Prostate gland (tissue), 2 donors: ENCODE measurements around the gene GOLGA1. TPM values are rescaled to one million over a fixed set of nuclear protein-coding genes. Genes with fewer than 3 reads are reported as not detected.

Experiments used
- DNase-seq: peaks from one replicate; pipeline ENCODE4 v3.0.0-alpha.2; 2019; ENCODE audit warnings: low spot score
- H3K27ac ChIP-seq, 2 donors: fragments of 200-600 bp; sonication (generic); 2 replicates each; pipeline ENCODE4 v1.5.1; 2017 to 2019
- H3K27me3 ChIP-seq: fragments of 200-600 bp; sonication (generic); replicated peaks from 2 replicates; pipeline ENCODE4 v1.5.1; 2019; ENCODE audit not compliant: insufficient read depth
- H3K36me3 ChIP-seq, 2 donors: fragments of 200-600 bp; sonication (generic); 1 replicate in 1 of 2; 2 replicates in 1 of 2; pipeline versions ENCODE4 v1.5.1 to v1.8.1; 2017 to 2019
- H3K4me1 ChIP-seq: fragments of 200-600 bp; sonication (generic); replicated peaks from 2 replicates; pipeline ENCODE4 v1.5.1; 2019
- H3K4me3 ChIP-seq, 2 donors: fragments of 200-600 bp; sonication (generic); 2 replicates each; pipeline ENCODE4 v1.5.1; 2017 to 2019
- H3K9me3 ChIP-seq: fragments of 200-600 bp; sonication (generic); 2 replicates; pipeline ENCODE4 v1.5.1; 2017
- POLR2A ChIP-seq: fragments of 450-650 bp; IDR thresholded peaks from one replicate; pipeline ENCODE4 v1.6.1; 2016; ENCODE audit warnings: antibody characterized with exemption, mild to moderate bottlenecking
- POLR2AphosphoS5 ChIP-seq: sonication (generic); formaldehyde crosslinking; IDR thresholded peaks from one replicate; pipeline ENCODE4 v1.6.1; 2017; ENCODE audit warnings: antibody characterized with exemption
- WGBS: methylation state at CpG from one replicate; pipeline ENCODE4 v1.1.5; 2018; 5-methylcytosine and 5-hydroxymethylcytosine counted together
- intact Hi-C: fragments of 100-400 bp; cut with DNase I; formaldehyde crosslinking; loops from one replicate; pipeline ENCODE4 v1.14.2; 2022
- total RNA-seq, 2 donors: library from RNA; depleted of rRNA; stranded (reverse); fragments of >200 nt; gene quantifications; one replicate each; pipeline ENCODE4 v1.1.0, GENCODE V29; 2016
- TF ChIP-seq, protein P1 (sequence below), 4 experiments: fragments of 200-600 bp in 2 of 4; fragments of 450-650 bp in 2 of 4; sonication (generic) in 2 of 4; IDR thresholded peaks; 1 replicate in 3 of 4; 2 replicates in 1 of 4; pipeline ENCODE4 v1.5.1; 2016 to 2019; ENCODE audit warnings: antibody characterized with exemption in 4 of 4, mild to moderate bottlenecking in 2 of 4, moderate library complexity in 2 of 4

GOLGA1 gene
- total RNA-seq, 2 donors from 2014 or later: 12.5 to 28.3 TPM

DNA sequence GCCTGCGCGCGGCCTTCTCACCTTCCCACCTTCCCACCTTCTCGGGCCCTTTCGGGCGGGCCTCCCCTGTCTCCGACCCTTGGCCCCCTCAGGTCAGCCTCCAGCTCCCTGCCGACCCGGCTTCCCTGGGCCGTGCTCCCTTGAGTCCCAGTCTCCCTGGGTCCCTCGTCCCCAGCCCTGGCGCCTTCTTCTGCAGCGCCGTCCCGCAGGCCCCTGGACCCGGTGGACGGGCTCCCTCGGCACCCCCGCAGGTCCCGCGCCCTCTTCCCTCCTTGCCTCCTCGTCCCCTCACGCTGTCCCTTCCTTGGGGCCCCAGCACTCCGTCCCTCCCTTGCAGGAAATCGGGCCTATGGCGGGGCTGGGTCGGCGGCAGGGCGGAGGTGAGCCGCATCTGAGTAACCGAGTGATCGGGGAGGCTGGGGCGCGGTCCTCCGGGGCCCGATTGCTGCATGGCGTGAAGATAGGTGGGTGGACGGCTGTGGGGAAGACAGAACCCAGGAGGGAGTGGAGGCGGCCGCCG is 71.4 kb downstream of the GOLGA1 start:
- TF ChIP-seq POLR2A (no peak), POLR2AphosphoS5 (no peak)
- TF ChIP-seq, protein P1, sequence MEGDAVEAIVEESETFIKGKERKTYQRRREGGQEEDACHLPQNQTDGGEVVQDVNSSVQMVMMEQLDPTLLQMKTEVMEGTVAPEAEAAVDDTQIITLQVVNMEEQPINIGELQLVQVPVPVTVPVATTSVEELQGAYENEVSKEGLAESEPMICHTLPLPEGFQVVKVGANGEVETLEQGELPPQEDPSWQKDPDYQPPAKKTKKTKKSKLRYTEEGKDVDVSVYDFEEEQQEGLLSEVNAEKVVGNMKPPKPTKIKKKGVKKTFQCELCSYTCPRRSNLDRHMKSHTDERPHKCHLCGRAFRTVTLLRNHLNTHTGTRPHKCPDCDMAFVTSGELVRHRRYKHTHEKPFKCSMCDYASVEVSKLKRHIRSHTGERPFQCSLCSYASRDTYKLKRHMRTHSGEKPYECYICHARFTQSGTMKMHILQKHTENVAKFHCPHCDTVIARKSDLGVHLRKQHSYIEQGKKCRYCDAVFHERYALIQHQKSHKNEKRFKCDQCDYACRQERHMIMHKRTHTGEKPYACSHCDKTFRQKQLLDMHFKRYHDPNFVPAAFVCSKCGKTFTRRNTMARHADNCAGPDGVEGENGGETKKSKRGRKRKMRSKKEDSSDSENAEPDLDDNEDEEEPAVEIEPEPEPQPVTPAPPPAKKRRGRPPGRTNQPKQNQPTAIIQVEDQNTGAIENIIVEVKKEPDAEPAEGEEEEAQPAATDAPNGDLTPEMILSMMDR (IDR thresholded peaks at IDR 0.05): no peak
- peak overlapping the region; percentile 96 to 98 for H3K4me3 ChIP-seq
- no peaks in the 10 kb centered on the region for H3K27me3 ChIP-seq
- intact Hi-C loops: loop anchor here (10.0 kb wide), 1 partner anchor 75 kb away; the partner anchor contains the start of gene GOLGA1
- WGBS: 1% methylated on average over 37 of the region's 41 CpGs
- no peaks in the 10 kb centered on the region for H3K36me3 ChIP-seq
- H3K4me1 ChIP-seq: peaks cover 11% of the 10 kb centered on the region
- no peak for DNase-seq
- no peaks in the 10 kb centered on the region for H3K9me3 ChIP-seq
- peak overlapping the region; percentile 87 for H3K27ac ChIP-seq

DNA sequence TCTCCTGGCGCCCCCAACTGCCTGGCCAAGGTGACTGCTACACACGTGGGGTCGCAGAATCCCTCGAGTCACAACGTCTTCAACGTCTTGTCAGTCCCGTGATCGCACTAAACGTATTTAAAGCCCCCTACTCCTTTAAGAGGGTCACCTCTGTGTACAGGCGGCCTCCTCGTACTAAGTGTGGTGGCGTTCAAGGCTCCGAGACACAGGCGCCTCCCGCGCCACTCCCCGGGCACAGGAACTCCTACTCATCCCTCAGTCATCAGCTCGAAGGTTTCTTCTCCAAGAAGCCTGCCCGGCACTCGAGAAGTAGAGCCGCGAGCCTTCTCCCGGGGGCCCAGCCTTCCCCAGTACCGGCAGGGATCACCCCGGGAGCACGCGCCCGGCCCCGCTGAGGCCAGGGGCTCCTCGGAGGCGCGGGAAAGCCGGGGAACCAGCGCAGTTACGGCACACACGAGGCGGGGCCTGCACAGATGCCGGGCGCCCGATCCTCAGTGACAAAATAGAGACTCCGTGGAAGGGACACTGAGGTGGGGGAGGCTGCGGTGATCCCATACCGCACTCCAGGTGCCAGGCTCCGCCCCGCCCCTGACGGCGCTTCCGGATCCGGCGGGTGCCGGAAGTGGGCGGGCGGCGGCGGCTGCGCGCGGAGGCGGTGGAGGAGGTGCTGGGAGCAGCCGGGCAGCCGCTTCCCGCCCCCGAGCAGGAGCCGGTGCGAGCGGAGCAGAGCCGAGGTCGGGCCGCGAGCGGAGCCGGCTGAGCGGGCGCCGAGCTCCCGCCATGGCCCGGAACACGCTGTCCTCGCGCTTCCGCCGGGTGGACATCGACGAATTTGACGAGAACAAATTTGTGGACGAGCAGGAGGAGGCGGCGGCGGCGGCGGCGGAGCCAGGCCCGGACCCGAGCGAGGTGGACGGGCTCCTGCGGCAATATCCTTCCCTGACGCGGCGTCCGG is 72.1 kb downstream of the GOLGA1 start:
- DNase-seq: peak; percentile 80
- intact Hi-C loops: loop anchor here (10.0 kb wide), 1 partner anchor 76 kb away; the partner anchor contains the start of gene GOLGA1
- H3K27me3 ChIP-seq: no peaks in the 10 kb centered on the region
- no peaks in the 10 kb centered on the region for H3K36me3 ChIP-seq
- no peaks in the 10 kb centered on the region for H3K9me3 ChIP-seq
- peaks cover 11% of the 10 kb centered on the region for H3K4me1 ChIP-seq
- TF ChIP-seq, protein P1 (IDR thresholded peaks at IDR 0.05): peak in 1 of 4 experiments; percentile 11
- TF ChIP-seq POLR2AphosphoS5 (peak; percentile 93), POLR2A (peak; percentile 92)
- H3K4me3 ChIP-seq: peak overlapping the region; percentile 96 to 98
- peak overlapping the region; percentile 87 for H3K27ac ChIP-seq
- under 1% methylated on average over 82 of the region's 101 CpGs for WGBS

DNA sequence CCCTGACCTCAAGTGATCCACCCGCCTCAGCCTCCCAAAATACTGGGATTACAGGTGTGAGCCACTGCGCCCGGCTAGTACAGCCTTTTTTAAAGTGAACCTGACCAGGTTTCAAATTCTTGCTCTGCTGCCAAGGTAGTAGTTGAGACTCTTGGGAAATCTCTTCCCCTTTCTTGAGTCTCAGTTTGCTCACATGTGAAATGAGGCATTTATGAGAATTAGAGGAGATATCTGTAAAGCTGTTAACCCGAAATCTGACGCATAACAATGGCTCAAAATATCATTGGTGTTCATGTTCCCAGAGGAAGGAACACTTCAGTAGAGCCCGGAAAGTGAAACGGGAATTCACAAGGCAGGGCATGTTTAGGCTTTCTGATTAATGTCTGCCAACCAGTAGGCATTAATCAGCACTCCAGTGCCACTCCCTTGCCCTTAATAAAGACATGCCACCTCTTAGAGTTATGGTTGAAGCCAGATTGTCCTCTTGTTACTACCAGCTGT is 77.5 kb downstream of the GOLGA1 start:
- WGBS: 35% methylated on average over 7 of the region's 7 CpGs
- no peaks in the 10 kb centered on the region for H3K27me3 ChIP-seq
- no peaks in the 10 kb centered on the region for H3K9me3 ChIP-seq
- peaks cover 9% of the 10 kb centered on the region for H3K4me1 ChIP-seq
- intact Hi-C loops: loop anchor here (5.0 to 10.0 kb wide), 2 partner anchors 81 to 279 kb away; partner anchors contain the start of genes GOLGA1 and SCAI
- DNase-seq: peak; percentile 49
- H3K36me3 ChIP-seq: peaks cover 0 to 9% of the 10 kb centered on the region in 2 donors
- no peak overlapping the region for H3K4me3 ChIP-seq
- H3K27ac ChIP-seq: peak overlapping the region; percentile 67 to 84
- TF ChIP-seq, protein P1 (IDR thresholded peaks at IDR 0.05): no peak
- peak; percentile 17 for TF ChIP-seq POLR2A
- TF ChIP-seq POLR2AphosphoS5: peak; percentile 72

DNA sequence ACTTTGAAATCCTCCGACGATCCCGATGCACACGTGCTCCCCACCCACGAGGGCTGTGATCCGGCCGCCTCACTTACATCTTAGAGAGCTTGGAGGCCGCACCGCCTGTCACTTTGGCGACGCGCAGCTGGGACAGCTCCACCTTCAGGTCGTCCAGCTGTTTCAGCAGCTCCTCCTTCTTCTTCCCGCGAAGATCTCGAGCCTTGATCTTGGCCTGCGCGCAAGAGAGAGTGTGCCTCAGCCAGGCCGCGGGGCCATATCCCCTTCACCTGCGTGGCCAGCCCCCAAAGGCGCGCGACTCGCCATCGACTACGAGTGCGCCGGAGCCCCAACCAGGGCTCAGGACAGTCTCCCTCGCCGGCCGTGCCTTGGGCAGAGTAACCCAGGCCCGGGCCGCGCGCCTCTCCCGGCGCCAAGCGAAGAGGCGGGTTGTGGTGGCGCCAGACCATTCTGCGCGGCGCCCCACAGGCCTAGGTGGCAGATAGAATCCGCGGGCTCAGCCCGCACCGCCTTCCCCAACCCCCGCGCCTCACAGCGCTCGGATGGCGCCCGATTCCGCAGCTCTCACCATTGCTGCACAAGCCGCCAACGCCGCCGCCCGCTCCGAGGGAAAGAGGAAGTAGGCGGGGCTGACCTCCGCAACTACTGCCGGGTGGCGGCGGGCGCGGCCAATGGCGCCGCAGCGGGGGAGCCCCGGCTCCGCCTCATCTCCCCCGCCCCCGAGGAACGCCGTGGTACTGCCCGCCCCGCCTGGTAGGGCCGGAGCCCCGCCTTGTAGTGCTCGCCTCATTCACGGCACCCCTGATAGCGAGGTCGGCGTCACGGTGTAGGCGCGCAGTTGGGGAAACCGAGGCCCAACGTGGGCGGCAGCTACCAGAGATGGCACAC is 79.3 kb downstream of the GOLGA1 start, which contains the start of the genes ARPC5L and RPL35:
Gene ARPC5L (plus strand): TSS at position 789 of the 888 bp plus-strand sequence. CDS start 7,161 bp downstream, outside the sequence.
Gene RPL35 (minus strand): TSS at position 616 of the 888 bp plus-strand sequence. CDS start 45 bp downstream, at position 571.
- Histone ChIP-seq H3K36me3 (peaks cover 8 to 20% of the 10 kb centered on the region in 2 donors), H3K27me3 (no peaks in the 10 kb centered on the region), H3K27ac (peak within 1 kb of the TSS; percentile 67 to 84), H3K4me1 (peaks cover 9% of the 10 kb centered on the region), H3K4me3 (peak within 1 kb of the TSS; percentile 71 to 81), H3K9me3 (no peaks in the 10 kb centered on the region)
- WGBS: under 1% methylated on average over 81 of the region's 92 CpGs
- intact Hi-C loops: loop anchor here (5.0 to 10.0 kb wide), 2 partner anchors 83 to 281 kb away; partner anchors contain the start of genes GOLGA1 and SCAI
- peak; percentile 94 for DNase-seq
- peak; percentile 92 for TF ChIP-seq POLR2AphosphoS5
- TF ChIP-seq POLR2A: peak; percentile 85
- TF ChIP-seq, protein P1 (IDR thresholded peaks at IDR 0.05): peak in 3 of 4 experiments; percentile 23 to 45 (median 35)
